ENCODE results near the gene SORCS2.

Gene SORCS2

GRCh38 chr4:7267829-7268228 lies 75.5 kb downstream of the SORCS2 start:
- DNase-seq (ENCODE audit: low read depth, low spot score): no peak

GRCh38 chr4:7268941-7269340 lies 76.6 kb downstream of the SORCS2 start:
- DNase-seq (ENCODE audit: low read depth, low spot score): no peak

GRCh38 chr4:7270121-7270520 lies 77.8 kb downstream of the SORCS2 start:
- DNase-seq (ENCODE audit: low read depth, low spot score): no peak

GRCh38 chr4:7272404-7272803 lies 80.1 kb downstream of the SORCS2 start:
- DNase-seq (ENCODE audit: low read depth, low spot score): no peak

- no peak for DNase-seq (ENCODE audit: low read depth, low spot score)
Observed at GRCh38 chr4:7273738-7274297, 81.5 kb downstream of the SORCS2 start.

- DNase-seq (ENCODE audit: low read depth, low spot score): no peak
Observed at GRCh38 chr4:7275067-7275466, 82.7 kb downstream of the SORCS2 start.

GRCh38 chr4:7275490-7276154 lies 83.3 kb downstream of the SORCS2 start:
- no peak for DNase-seq (ENCODE audit: low read depth, low spot score)

- DNase-seq (ENCODE audit: low read depth, low spot score): no peak
Observed at GRCh38 chr4:7276515-7276914, 84.2 kb downstream of the SORCS2 start.

- DNase-seq (ENCODE audit: low read depth, low spot score): no peak
Observed at GRCh38 chr4:7278071-7278765, 85.9 kb downstream of the SORCS2 start.

- DNase-seq (ENCODE audit: low read depth, low spot score): no peak
Observed at GRCh38 chr4:7278981-7279380, 86.6 kb downstream of the SORCS2 start.

GRCh38 chr4:7279902-7280301 lies 87.6 kb downstream of the SORCS2 start:
- DNase-seq (ENCODE audit: low read depth, low spot score): no peak

GRCh38 chr4:7280926-7281690 lies 88.8 kb downstream of the SORCS2 start:
- no peak for DNase-seq (ENCODE audit: low read depth, low spot score)

GRCh38 chr4:7281691-7282665 lies 89.6 kb downstream of the SORCS2 start:
- DNase-seq (ENCODE audit: low read depth, low spot score): no peak

GRCh38 chr4:7282786-7283440 lies 90.6 kb downstream of the SORCS2 start:
- no peak for DNase-seq (ENCODE audit: low read depth, low spot score)

GRCh38 chr4:7285244-7286094 lies 93.1 kb downstream of the SORCS2 start:
- DNase-seq (ENCODE audit: low read depth, low spot score): no peak

GRCh38 chr4:7286170-7286569 lies 93.8 kb downstream of the SORCS2 start:
- DNase-seq (ENCODE audit: low read depth, low spot score): no peak

- no peak for DNase-seq (ENCODE audit: low read depth, low spot score)
Observed at GRCh38 chr4:7286798-7287197, 94.5 kb downstream of the SORCS2 start.

- no peak for DNase-seq (ENCODE audit: low read depth, low spot score)
Observed at GRCh38 chr4:7287274-7287917, 95.1 kb downstream of the SORCS2 start.

- DNase-seq (ENCODE audit: low read depth, low spot score): no peak
Observed at GRCh38 chr4:7287918-7288280, 95.6 kb downstream of the SORCS2 start.

Measured in iPS DF 19.7 (cell line).